Measurements from ENCODE around the gene NTN5. TPM values are rescaled to one million over a fixed set of nuclear protein-coding genes. Genes with fewer than 3 reads are reported as not detected.
"Not testable (repeated sequence)": the region's sequence is repeated elsewhere in the genome, so short reads cannot be mapped to it uniquely, and the experiment has no call there.

NTN5 gene
- total RNA-seq, 1 experiment from 2014 or later, result not detected

GRCh38 chr19:48670699-48671445, 1.9 kb downstream of the NTN5 start:
- no peak for DNase-seq (ENCODE audit: low read depth)

- DNase-seq (ENCODE audit: low read depth), result no peak
These were observed 2.7 kb downstream of the NTN5 start for GRCh38 chr19:48669903-48670668.

GRCh38 chr19:48668761-48669160, 4.1 kb downstream of the NTN5 start:
- no peak for DNase-seq (ENCODE audit: low read depth)

- DNase-seq (ENCODE audit: low read depth), result no peak
These were observed 4.5 kb downstream of the NTN5 start for GRCh38 chr19:48668332-48668731.

- no peak for DNase-seq (ENCODE audit: low read depth)
These were observed 7.0 kb downstream of the NTN5 start for GRCh38 chr19:48665786-48666185.

DNA sequence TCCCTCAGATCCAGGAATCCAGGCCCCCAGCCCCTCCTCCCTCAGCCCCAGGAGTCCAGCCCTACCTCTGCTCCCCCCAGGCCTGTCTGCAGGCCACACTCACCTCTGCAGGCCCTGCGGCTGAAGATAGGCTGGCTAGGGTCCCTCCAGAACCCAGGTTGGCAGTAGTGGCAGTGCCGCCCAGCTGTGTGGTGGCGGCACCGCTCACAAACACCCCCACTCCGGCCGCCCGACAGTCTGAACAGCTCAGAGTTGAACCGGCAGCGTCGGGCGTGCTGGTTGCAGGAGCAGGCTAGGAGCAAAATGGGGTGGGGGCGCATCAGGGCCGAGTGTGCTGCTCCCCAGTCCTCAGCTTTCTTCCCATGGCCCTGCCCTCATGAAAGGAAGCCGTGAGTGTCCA, 8.3 kb downstream of the NTN5 start:
- no peak for DNase-seq (ENCODE audit: low read depth)

DNA sequence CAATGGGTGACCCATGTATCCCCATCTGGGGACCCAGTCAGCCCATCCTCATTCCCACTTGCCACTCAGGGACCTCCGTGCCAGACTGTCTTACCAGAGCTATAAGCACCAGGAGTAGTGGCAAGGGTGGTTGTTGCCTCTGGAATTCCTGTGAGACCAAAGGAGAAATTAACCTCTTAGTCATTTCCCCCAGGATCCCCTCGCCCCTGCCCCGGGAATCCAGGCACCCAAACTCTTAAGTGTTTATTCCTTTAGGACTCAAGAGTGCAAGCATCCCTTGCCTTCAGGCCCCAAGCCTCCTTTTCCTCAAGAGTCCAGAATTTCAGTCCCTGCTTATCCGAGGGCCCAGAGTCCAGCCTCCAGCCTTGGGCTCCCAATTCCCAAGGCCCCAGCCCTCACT, 9.2 kb downstream of the NTN5 start:
- DNase-seq (ENCODE audit: low read depth), result no peak

DNA sequence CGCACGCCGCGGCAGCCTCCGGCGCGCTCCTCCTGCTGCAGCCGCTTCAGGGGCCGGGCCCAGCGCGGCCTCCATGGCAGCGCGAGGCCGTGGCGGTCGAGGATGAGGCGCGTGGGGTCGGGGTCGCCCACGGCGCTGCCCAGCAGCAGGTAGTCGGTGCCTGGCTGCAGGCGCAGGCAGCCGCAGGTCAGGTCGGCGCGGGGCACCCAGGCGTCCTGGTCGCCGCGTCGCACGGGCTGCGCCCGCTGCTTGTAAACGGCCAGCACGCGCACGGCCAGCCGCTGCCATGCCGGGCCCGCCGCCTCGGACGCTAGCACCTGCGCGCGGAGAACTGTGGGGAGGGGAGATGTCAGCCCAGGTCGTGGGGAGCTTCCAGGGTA, 11.1 kb downstream of the NTN5 start:
- DNase-seq (ENCODE audit: low read depth), result no peak

DNA sequence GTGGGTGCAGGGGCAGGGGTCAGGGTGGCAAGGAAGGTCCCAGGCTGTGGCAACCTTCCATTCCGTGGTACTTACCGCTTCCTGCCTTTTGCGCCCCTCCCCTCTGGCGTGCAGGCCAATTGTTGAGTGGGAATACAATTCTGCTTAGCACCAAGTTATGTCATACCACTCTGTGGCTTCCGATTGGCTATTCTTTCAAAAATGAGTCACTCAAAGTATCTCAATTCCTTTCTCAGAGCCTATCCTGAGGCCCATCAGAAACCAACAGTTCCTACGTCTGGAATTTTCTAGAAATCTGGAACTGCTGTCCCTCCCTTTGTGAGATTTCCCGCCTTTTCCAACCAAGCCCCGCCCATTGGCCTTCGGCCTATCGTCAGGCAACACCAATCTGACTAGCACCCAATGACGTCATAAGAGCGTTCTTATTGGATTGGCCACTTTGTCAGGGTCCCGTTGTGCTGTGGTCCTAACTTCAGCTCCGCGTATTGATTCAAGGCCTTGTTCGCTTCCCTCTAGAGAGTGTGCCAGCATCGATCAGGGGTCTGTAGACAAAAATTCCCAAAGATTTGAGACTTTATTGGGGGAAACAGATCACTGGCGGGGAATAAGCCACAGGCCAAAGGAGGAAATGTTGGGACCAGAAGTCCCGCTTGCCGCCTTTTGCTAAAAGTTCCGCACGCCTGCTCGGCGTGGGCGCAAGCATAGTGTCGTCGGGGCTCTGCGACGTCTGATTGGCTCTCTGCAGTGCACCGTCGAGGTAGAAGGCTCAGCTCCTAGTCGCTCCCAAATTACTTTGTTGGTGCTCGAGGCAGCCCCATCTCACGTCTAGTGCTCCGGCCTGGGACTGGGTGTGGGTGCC, 11.7 kb downstream of the NTN5 start:
- peak; percentile 94 for DNase-seq (ENCODE audit: low read depth)

GRCh38 chr19:48659768-48660167, 13.0 kb downstream of the NTN5 start:
- DNase-seq (ENCODE audit: low read depth), result no peak

- DNase-seq (ENCODE audit: low read depth), result no peak
These were observed 14.3 kb downstream of the NTN5 start for GRCh38 chr19:48658483-48658882.

DNA sequence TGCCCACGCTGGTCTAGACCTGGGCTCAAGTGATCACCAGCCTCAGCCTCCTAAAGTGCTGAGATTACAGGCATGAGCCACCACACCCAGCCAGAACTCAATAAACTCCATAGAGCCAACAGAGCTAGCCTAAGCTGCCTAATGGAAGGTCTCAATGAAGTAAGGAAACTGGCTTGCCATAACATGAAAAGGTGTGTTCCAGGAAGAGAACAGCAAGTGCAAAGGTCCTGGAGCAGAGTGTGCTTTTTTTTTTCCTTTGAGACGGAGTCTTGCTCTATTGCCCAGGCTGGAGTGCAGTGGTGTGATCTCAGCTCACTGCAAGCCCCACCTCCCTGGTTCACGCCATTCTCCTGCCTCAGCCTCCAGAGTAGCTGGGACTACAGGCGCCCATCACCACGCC, 15.0 kb downstream of the NTN5 start:
- DNase-seq (ENCODE audit: low read depth), result not testable (repeated sequence)

DNA sequence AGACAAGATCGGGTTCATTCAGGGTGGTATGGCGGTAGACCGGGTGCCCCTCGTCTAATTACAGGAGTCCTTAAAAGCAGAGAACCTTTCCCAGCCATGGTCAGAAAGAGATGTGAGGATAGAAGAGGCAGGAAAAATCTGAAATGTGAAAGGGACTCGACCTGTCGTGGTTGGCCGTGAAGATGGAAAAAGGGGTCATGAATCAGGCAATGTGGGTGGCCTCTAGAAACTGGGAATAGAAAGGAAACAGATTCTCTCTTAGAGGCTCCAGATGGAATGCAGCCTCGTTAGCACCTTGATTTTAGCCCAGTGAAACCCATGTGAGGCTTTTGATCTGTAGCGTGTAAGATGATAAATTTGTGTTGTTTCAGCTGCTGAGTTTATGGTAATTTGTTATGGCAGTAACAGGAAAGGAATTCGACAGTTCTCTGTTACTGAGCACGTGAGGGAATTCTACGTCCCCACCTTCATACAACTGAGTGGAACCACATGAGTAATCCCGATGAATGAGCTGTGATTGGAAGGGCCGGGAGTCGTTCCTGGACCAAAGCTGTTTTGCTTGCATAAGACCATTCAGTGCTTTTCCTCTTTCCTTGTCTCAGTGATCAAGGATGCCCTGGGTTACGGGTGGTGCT, 15.9 kb downstream of the NTN5 start:
- peak; percentile 100 for DNase-seq (ENCODE audit: low read depth)

DNA sequence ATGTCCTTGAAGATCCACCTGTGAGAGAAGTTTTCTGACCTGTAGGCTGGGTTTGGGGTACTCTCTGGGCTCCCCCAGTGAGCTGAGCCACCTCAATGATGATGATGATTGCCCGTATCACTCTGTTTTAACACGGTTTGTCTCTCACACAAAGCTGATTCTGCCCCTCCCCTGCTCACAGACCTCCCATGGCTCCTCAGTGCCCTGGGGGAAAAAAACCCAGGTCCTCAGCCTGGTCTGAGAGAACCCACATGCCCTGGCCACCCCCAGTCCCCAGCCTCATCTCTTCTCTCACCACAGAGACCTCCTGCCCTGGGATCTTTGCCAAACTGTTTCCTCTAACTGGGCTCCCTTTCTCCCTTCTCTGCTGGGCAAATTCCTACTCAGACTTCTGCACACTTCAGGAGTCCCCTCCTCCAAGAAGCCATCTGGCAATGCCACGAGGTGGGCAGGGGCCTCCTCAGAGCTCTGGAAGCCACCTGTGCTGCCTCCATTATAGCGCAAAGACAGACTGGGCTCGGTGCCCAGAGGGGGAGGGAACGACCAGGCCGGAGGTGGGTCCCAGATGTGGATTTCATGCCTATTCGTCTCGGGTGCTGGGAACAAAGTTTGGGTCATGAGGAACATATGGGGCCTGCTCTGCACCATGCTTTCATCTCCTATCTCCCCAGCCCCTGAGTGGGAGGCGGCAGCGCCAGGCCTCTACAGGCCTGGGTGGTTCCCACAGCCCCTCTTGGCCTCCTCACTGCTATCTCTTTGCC, 18.3 kb downstream of the NTN5 start:
- no peak for DNase-seq (ENCODE audit: low read depth)

DNA sequence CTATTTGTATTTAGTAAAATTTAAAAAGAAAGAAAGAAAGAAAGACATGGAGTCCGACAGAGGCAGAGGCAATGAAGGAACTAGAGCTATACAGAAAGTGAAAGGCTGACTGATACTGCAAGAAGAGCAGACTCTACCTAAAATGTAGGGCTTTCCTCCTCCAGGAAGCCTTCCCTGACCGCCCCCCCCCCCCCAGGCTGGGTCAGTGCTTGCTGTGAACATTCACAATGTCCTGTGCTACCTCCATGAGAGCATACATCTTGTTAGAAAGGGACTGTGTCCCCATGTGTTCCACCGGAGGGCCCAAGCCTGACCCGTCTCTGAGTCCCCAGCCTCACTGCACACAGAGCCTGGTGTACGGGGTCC, 21.2 kb downstream of the NTN5 start:
- DNase-seq (ENCODE audit: low read depth), result no peak

- DNase-seq (ENCODE audit: low read depth), result no peak
These were observed 21.7 kb downstream of the NTN5 start for GRCh38 chr19:48650974-48651682.

- no peak for DNase-seq (ENCODE audit: low read depth)
These were observed 24.7 kb downstream of the NTN5 start for GRCh38 chr19:48648134-48648533.

- no peak for DNase-seq (ENCODE audit: low read depth)
These were observed 26.0 kb downstream of the NTN5 start for GRCh38 chr19:48646722-48647216.

DNA sequence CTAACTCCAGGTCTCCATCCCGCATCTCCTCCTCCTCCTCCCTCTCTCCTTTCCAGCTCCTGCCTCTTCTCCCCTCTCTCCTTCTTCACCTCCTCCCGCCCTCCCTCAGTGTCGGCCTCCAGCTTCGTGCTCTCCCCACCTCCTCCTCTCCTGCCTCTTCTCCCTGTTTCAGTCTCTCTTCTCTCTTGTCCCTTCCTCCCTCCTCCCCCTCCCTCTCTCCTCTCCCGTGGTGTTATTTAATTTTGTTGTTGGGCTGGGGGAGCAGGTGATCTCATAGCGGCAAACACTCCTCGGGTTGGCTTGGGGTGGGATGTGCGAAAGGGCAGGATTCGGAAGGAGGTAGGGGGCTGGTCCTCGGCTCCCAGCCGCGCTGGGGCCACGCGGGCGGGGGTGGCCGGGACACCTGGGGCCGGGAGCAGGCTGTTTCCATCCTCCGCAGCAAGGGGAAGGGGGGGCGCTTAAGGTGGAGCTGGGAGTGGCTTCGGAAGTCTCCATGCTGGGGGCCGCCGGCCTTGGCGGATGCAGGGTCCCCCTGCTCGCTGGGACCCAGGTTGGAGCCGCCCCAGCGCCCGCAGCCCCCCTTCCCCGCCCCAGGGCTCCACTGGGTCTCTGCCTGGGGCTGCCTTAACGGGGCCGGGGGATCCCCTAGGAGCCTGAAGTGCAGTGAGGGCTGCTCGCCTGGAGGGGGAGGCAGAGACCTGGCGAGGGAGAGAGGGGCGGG, 26.7 kb downstream of the NTN5 start, which contains the start of gene CA11:
CA11 (minus strand) TSS at position 187 of the 721 bp plus-strand sequence. CDS start 555 bp downstream, outside the sequence.
- peak; percentile 78 for DNase-seq (ENCODE audit: low read depth)
